Right atrium auricular region (tissue), 2 donors: ENCODE measurements around the gene FAM83F. TPM values are rescaled to one million over a fixed set of nuclear protein-coding genes. Genes with fewer than 3 reads are reported as not detected.

Source experiments
- DNase-seq: peaks from one replicate; pipeline ENCODE4 v3.0.0-alpha.2; 2019; ENCODE audit warnings: low spot score
- H3K27ac ChIP-seq, 2 donors: fragments of 200-600 bp; sonication (generic); 1 replicate in 1 of 2; 2 replicates in 1 of 2; pipeline ENCODE4 v1.5.1; 2016 to 2019
- H3K27me3 ChIP-seq, 2 donors: fragments of 200-600 bp; sonication (generic); one replicate each; pipeline versions ENCODE4 v1.5.1 to v1.6.0; 2017 to 2019
- H3K36me3 ChIP-seq: fragments of 200-600 bp; sonication (generic); one replicate; pipeline ENCODE4 v1.5.1; 2016
- H3K4me1 ChIP-seq, 2 donors: fragments of 200-600 bp; sonication (generic); one replicate each; pipeline versions ENCODE4 v1.5.1 to v1.6.0; 2017 to 2019
- H3K4me3 ChIP-seq, 2 donors: fragments of 200-600 bp; sonication (generic); 1 replicate in 1 of 2; 2 replicates in 1 of 2; pipeline ENCODE4 v1.5.1; 2017 to 2019; ENCODE audit warnings: mild to moderate bottlenecking in 1 of 2, moderate library complexity in 1 of 2
- H3K9me3 ChIP-seq, 2 donors: fragments of 200-600 bp; sonication (generic); one replicate each; pipeline ENCODE4 v1.5.1; 2019
- total RNA-seq, 2 donors: library from RNA; depleted of rRNA; stranded (reverse); fragments of >200 nt; gene quantifications; one replicate each; pipeline ENCODE4 v1.1.0, GENCODE V29; 2016
- TF ChIP-seq, protein P1 (sequence below), 2 donors: fragments of 200-600 bp; sonication (generic); IDR thresholded peaks; one replicate each; pipeline ENCODE4 v1.5.1; 2019; ENCODE audit warnings: antibody characterized with exemption in 2 of 2

FAM83F gene
- total RNA-seq, 2 donors from 2014 or later = 4.4 to 4.6 TPM

DNA sequence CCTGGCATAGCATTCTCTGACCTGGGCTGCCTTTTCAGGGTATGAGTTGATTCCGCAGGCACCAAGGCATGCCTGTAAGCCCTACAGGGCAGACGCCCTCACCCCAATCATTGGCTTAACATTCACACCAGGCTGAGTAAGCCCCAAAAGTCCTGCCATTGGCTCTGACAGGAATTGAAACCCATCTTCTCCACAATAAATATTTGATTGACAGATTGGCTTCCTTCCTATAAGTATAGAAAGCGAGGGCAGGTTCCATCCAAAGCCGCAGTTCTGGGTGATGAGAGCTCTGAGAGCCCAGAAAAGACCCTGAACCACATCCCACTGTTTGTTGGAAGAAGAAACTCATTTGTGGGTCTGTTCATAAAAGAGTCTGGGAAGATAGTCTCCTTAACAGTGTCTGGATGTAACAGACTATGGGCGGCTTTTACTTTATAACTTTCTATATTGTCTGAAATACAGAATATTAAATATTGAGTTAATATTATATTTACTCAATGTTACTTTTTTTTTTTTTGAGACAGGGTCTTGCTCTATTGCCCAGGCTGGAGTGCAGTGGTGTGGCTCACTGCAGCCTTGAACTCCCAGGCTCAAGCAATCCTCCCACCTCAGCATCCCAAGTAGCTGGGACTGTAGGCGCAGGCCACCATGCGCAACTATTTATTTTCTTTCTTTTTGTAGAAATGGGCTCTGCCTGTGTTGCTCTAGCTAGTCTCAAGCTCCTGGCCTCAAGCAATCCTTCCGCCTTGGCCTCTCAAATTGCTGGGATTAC lies 46.8 kb downstream of the FAM83F start:
- H3K4me1 ChIP-seq = peaks cover 0 to 47% of the 10 kb centered on the region in 2 donors
- H3K4me3 ChIP-seq = no peak overlapping the region
- H3K27ac ChIP-seq = no peak overlapping the region
- H3K9me3 ChIP-seq = no peaks in the 10 kb centered on the region
- H3K27me3 ChIP-seq = no peaks in the 10 kb centered on the region
- no peak for DNase-seq
- TF ChIP-seq, protein P1, sequence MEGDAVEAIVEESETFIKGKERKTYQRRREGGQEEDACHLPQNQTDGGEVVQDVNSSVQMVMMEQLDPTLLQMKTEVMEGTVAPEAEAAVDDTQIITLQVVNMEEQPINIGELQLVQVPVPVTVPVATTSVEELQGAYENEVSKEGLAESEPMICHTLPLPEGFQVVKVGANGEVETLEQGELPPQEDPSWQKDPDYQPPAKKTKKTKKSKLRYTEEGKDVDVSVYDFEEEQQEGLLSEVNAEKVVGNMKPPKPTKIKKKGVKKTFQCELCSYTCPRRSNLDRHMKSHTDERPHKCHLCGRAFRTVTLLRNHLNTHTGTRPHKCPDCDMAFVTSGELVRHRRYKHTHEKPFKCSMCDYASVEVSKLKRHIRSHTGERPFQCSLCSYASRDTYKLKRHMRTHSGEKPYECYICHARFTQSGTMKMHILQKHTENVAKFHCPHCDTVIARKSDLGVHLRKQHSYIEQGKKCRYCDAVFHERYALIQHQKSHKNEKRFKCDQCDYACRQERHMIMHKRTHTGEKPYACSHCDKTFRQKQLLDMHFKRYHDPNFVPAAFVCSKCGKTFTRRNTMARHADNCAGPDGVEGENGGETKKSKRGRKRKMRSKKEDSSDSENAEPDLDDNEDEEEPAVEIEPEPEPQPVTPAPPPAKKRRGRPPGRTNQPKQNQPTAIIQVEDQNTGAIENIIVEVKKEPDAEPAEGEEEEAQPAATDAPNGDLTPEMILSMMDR (IDR thresholded peaks at IDR 0.05) = no peak
- H3K36me3 ChIP-seq = no peaks in the 10 kb centered on the region

DNA sequence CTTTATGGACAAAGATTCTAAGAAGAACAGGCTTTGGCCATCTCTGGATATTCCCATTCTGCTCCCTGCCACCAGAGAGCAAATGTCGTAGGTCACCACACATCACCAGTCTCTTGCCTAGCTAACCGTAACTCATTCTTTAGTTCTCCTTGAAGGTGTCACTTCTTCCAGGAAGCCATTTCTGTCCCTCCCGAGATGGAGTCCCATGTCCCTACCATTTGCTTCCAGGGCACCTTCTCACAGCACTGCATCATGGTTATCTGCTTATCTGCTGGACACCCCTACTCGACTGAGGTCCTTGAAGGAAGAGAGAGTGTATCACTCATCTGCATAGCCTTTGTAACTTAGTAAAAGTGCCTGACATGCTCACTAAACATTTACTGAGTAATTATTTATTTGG lies 47.6 kb downstream of the FAM83F start:
- Histone ChIP-seq H3K9me3 (no peaks in the 10 kb centered on the region), H3K36me3 (no peaks in the 10 kb centered on the region), H3K27ac (no peak overlapping the region), H3K4me1 (peaks cover 0 to 47% of the 10 kb centered on the region in 2 donors), H3K4me3 (no peak overlapping the region), H3K27me3 (no peaks in the 10 kb centered on the region)
- no peak for DNase-seq
- TF ChIP-seq, protein P1 (IDR thresholded peaks at IDR 0.05) = no peak

DNA sequence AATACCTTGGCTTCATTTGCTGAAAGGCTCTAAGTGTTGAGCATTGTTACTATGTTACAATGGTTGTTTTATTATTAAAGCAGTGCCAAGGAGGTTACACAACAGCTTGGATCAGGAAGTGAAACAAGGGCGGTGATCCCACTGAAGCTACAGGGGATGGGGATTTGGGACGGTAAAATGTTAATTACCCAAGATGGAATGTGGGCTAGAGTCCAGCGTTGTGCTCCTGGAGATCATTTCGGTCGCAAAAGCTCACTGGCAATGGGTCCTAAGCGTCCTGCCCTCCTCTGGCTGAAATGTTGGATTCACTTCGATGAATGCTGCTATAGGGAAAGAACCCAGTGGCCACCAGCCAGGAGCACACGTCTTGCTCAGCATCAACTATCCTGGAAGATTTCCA lies 48.3 kb downstream of the FAM83F start:
- DNase-seq = peak; percentile 66
- peak overlapping the region; percentile 96 to 97 for H3K27ac ChIP-seq
- H3K9me3 ChIP-seq = no peaks in the 10 kb centered on the region
- no peak overlapping the region for H3K4me3 ChIP-seq
- H3K27me3 ChIP-seq = no peaks in the 10 kb centered on the region
- no peaks in the 10 kb centered on the region for H3K36me3 ChIP-seq
- TF ChIP-seq, protein P1 (IDR thresholded peaks at IDR 0.05) = no peak
- H3K4me1 ChIP-seq = peaks cover 0 to 47% of the 10 kb centered on the region in 2 donors

DNA sequence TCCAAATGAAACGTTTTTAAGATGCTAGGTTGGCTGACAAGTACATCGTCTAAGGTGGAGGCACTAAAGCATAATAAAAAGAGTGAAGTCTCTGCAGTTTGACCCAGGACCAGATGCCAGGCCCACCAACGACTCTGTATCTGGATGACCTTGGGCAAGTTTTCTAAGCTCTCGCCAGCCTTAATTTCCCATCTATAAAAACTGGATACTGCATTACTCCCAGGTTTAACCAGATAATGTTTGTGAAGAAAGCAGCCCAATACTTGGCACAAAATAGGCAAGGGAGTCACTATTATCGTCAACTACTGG lies 49.0 kb downstream of the FAM83F start:
- peak overlapping the region; percentile 86 to 99 for H3K4me3 ChIP-seq
- TF ChIP-seq, protein P1 (IDR thresholded peaks at IDR 0.05) = no peak
- no peaks in the 10 kb centered on the region for H3K9me3 ChIP-seq
- DNase-seq = no peak
- peaks cover 0 to 47% of the 10 kb centered on the region in 2 donors for H3K4me1 ChIP-seq
- H3K27ac ChIP-seq = peak overlapping the region; percentile 96 to 97
- no peaks in the 10 kb centered on the region for H3K36me3 ChIP-seq
- H3K27me3 ChIP-seq = no peaks in the 10 kb centered on the region

DNA sequence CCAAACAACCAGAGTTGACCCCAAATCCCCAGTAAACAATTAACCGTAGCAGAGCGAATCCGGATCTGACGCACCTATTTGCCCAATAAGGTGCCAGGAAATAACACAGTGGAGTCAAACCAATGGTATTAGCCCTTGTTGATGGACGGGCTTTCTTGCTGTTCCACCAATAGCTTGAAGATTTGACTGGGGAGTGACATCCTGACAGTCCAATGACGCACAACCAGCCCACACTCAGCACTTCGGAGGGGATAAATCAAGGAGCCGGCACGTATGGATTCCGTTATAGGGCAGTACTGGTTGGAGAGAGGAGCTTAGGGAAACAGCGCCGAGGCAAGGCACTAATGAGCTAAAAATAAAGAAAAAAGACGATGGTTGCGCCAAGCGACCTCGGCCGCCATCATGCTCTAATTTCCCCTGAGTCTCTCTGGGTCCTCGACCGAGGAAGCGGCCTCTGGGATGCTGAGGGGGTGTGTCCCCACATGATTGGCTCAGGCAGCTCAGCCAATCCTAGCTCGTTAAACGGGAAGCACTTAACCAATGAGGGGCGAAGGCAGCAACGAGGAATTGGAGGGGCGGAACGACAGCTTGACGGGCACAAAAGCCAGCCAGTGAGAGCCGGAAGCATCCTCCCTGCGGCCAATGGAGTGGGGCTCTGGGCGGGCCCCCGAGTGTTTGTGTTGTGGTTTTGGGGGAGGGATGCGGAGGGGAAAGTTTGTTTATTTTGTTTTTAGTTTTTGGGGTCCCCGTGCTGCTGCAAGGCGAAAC lies 49.5 kb downstream of the FAM83F start:
- no peaks in the 10 kb centered on the region for H3K36me3 ChIP-seq

More for the DNA sequence above, 49.5 kb downstream of the FAM83F start:
- Histone ChIP-seq H3K27me3 (no peaks in the 10 kb centered on the region), H3K4me1 (peaks cover 0 to 47% of the 10 kb centered on the region in 2 donors), H3K27ac (peak overlapping the region; percentile 96 to 97), H3K9me3 (no peaks in the 10 kb centered on the region), H3K4me3 (peak overlapping the region; percentile 86 to 99)
- DNase-seq = peak; percentile 99
- TF ChIP-seq, protein P1 (IDR thresholded peaks at IDR 0.05) = no peak
